ENCODE data around the gene GPR176.
"Not testable (repeated sequence)": the region's sequence is repeated elsewhere in the genome, so short reads cannot be mapped to it uniquely, and the experiment has no call there.

GPR176 gene

DNA sequence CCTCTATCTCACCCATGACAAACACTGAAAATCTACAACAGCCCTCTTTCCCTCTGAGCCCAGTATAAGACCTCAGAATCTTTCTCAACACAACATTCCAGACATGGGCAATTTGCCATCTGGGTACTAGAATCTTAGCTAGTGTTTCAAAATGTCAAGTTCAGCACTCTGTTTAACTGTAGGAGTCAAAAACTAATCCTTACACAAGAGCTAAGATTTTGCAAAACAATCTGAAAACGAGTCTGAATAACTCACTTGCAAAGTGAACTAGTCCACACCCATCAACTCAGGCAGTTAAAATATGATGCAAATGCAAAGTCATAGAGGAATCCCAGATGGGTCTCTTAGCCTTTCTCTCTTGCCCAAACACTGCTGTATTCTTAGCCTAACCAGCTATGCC lies 67.8 kb downstream of the GPR176 start:
- no peak for DNase-seq

DNA sequence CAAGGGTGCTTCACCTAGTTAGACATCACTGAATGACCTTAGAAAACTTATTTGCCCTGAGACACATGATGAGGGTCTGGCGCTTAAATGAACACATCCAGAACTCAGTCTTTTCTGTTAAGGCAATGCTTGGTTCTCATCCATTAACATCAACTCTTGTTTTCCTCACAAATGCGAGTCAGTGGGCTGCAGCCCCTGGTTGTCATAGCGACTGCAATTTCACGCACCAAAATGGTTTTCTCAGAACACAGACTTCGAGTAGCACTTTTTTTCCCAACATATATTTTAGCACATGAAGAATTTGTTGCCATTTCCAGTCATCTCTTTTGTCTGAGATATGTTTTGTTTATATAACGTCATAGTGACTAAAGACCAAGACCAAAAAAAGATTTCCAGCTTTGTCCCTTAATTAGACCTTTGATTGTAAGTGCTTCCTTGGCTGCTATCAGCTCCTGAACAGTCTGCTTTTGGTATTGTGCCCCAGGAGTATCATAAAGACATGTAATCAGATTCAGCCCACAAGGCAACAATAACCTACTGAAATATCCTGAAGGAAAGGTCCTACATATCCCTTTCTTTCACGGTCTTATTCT lies 68.5 kb downstream of the GPR176 start:
- no peak for DNase-seq

DNA sequence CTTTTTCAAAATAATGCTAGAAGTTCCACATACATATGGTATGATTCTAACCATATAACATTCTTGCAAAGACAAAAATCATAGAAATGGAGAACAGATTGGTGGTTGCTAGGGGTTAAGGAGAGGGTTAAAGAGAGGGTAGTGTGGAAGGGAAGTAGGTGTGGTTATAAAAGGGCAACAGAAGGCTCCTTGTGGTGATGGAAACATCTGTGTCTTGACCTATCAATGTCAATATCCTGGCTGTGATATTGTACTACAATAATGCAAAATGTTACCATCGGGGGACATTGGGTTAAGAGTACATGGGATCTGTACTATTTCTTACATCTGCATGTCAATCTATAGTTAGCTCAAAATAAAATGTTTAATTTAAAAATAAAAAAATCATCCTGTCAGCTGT lies 69.6 kb downstream of the GPR176 start:
- DNase-seq: no peak

DNA sequence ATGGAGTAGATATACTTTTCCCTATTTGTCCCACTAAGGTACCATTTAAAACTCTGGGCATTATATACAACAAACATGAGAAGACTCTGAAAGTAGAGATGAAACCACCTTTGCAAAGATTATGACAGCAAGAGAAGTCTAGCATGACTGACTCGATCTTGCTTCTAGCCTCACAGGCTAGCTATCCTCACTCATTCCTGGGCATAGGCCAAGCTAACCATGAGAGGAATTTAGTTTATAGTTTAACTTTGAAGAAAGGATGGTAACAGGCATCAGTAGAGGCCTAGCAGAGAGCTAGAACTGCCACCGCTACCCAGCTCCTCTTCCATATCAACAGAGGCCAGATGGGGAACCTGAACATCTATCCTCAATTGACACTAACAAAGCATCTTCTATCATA lies 74.0 kb downstream of the GPR176 start:
- DNase-seq: no peak

DNA sequence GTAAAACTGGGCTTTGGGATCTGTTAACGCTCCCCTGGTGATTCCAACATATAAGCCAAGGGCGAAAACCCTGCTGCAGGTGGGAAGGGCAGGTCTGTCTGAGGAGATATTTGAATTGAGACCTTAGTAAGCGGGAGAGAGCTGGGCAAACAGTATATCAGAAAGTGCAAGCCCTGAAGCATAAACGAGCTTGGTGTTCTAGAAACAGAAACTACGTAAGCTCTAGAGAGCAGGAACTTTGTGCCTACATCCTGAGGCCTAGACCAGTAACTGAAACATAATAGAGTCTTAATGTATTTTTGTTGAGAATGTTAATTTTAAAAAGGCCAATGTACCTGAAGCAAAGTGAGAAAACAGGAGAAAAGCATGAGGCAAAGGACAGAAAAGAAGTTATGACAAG lies 74.5 kb downstream of the GPR176 start:
- DNase-seq: no peak

DNA sequence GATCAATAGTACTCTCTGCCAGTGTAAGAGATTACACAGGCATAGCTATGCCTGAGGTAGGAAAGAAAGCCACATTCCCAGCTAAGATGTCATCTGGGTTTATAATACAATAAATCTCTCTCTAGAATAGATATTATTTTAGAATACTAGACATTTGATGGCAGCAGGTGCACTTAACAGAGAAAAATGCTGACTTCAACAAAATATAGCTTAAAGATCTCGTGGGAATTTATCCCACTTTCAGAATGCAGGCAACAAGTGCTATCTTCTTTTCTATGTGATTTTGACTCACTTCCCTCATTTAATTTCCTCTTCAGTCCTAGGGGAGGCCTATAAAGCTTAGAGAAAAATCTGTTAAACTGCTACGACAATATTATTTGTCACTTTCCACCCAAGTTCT lies 76.5 kb downstream of the GPR176 start:
- no peak for DNase-seq

DNA sequence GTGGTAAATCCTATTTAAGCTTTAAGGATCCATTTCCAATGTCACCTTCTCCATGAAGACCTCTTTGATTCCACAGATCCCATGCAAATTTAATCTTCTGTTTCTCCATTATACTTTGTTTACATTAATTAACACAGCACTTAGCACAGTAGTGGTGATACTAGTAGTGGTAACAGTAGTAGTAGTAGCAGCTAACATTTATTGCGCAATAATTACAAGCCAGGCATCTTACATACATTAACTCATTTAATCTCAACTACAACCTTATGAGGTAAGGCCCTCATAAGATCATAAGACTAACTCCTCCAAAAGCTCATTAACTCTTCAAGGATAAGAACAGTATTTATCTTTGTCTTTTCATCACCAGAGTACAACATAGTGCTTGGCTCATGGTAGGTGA lies 82.6 kb downstream of the GPR176 start:
- no peak for DNase-seq

DNA sequence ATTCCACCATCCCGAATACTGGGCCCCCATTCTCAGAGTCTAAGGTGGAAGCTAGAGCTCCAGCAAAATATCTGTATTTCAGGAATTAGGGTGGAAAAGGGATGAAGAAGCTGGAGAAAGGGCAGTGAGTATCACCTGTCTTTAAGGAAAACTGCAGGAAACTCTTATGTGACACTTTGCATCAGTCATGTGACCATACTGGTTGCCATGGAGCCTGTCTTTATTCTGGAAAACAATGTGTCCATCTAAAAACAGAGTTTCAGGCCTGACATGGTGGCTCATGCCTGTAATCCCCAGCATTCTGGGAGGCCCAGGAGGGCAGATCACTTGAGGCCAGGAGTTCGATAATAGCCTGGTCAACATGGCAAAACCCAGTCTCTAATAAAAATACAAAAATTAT lies 84.5 kb downstream of the GPR176 start:
- no peak for DNase-seq

DNA sequence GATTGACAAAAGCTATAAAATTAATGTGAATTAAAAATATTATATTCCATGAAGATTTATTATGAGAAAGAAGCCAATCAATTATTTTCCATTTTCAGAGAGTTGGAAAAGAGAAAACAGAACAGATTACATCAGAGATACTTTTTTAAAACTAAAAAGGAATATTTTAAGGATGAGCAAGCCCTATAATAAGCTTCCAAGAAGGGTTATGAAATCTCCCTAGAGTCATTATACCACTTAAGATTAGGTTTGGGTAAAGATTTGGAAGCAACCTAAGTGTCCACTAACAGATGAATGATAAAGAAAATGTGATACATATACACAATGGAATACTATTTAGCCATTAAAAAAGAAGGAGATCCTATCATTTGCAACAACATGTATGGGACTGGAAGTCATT lies 85.8 kb downstream of the GPR176 start:
- DNase-seq: no peak

DNA sequence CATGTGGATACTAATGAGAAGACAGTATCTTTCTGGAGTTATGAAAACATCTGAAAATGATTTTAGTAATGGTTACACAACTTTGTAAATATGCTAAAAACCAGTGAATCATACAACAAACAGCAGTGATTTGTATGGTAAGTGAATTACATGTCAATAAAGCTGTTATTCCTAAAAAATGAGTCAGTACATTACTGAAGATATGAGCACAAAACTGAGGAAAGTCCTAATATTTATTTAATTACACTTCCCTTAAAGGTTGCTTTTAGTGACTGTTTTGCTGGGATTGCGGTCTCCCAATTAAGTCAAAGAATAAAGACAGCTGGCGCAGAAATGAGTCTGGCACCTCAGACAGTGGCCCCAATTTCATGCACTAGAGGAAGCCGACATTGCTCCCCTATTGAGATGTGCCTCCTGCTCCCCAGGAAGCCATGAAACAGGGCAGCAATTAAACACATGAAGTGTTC lies 86.5 kb downstream of the GPR176 start:
- DNase-seq: no peak

DNA sequence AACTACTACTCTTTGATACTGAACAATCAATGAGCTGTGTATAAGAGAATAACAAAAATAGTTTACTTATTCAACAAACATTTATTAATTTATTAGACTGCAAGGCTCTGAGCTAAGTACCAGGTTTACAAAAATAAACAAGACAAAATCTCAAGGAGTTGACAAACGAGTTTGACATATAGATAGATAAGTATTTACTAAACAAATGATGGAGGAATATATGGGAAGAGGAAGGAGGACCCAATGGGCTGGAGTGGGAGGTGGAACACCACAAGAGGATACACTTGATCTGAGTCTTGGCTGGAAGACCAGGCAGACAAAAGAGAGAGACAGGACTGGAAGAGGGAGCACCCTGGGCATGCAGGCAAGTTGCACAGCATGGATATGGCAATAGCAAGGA lies 89.9 kb downstream of the GPR176 start:
- no peak for DNase-seq

DNA sequence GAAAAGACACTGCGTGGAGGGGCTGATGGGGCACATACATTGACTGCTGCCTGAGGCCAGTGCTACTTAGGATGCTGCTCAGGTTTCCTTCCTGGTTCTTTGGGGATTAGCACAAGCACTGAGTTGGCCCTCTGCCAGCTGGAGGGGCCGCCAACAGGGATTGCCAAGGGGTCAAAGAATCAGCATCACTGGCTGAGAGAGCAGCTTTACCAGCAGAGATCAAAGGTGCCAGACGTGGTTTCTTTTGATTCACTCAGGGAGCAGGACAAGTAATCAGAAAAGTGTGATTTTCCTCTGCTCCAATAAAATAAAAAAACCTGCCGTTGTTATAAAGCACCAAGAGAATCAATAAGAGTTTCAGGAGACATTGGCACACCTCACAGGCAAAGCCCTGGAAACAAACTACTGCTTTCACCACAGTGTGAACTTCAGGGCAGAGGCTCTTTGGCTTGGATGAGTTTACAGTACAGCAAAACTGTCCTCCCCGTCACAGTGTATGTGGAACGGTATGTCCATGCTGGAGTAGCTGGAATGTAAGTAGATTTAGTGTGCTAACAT lies 91.6 kb downstream of the GPR176 start:
- DNase-seq: no peak

DNA sequence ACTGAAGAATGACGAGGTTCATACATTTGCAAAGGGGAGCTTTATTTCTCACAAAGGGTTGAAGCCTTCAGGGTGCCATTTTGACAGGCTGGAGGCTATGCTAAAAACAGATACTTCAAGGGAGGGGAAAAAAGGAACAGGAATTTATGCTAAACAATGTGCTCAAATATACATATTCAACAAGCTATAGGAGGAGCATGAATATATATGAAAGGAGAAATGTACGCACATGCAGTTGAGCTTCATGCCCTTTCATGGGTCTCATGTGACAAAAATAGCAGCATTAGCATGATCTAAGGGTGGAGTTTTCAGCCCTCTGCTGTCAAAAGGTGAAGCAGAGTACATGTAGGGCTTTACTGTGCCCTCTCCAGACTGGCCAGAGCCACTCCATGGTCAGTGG lies 93.1 kb downstream of the GPR176 start:
- no peak for DNase-seq

DNA sequence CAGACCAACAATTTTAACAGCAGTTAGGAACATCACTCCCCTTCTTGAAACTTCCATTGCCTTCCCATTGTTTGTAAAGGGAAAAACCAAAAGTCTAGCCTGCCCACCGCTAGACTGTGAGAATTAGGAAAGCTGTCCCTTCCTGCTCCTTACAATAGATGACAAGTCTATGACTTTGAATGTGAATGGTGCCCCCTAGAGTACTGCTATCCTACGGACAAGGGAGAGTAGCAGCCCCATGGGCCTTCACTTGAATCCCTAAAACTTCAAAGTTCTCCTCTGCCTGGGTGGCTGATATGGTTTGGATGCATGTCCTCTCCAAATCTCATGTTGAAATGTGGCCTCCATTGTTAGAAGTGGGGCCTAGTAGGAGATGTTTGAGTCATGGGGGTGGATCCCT lies 96.4 kb downstream of the GPR176 start:
- DNase-seq: no peak

DNA sequence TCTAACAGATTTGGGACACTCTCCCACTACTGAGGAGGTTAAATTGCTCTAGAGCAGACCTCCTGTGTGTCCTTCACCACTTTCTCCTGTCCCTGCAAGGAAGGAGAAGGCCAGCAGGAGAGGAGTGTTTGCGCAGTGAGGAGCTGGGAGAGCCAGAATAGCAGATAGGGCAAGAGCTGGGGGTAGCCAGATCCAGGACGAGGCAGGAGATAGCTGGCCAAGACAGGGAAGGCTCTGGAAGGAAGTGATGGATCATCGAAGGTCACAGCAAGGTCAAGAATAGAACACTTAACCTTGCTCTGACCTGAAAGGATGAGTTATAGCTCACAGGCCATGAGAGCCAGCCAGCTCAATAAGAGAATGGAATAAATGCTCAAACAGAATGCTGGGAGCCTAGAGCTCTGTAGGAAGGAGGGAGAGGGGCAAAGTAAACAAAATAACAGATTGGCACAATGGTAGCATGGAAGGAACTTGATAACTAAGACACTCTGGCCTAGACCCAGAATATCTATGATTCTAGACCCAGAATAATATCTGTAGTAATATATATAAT lies 99.9 kb downstream of the GPR176 start:
- no peak for DNase-seq

DNA sequence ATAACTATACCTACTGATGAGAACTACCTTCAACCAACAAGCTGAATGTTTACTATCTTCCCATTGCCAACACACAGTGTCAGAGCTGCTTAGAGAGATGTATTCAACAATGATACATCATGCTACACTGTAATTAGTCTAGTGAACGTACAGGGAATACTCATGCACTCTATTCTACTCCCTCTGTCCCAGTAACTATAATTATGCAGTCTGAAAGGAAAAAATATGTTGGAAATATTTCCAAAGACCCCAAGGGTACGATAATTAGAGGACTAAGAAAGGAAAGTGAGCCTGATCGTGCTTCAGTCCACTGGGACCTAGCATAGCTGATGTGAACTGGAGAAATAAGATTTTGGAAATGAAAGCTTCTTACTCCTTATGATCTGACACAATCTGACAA lies 100.5 kb downstream of the GPR176 start:
- no peak for DNase-seq

DNA sequence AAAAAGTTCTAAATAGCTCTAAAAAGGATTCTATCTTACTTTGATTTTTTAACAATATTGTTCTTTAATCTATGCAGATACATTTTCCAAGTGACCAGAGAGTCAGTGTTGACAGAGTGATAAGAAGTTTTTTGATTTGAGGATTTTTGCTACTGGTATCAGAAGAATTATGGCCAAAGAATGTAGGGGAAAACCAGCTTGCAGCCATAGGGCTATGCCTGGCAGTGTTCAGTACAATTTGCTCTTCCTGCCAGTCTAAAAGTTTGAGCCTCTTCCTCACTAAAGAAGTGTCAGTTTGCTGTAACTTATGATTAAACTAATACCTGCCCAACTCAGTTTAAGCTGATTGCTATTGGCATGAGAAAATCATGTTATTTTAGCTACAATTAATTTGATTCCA lies 102.2 kb downstream of the GPR176 start:
- DNase-seq: no peak

DNA sequence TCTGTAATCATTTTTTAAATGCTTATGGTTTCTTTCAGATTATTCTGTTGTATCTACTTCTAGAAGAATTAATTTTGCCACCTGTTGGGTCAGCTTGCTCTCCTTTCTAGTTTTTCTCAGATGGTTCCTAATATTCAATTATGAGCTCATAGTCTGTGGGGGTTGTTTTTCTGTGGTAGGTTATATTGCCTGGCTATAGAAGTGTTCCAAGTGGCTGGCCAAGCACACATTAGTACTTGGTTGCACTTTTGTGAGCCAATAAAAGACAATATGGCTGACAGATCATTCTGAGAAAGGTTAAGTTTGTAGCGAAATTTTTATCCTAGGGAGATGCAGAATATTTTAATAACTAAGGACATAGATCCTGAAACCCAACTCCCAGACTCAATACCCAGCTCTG lies 105.6 kb downstream of the GPR176 start:
- no peak for DNase-seq

DNA sequence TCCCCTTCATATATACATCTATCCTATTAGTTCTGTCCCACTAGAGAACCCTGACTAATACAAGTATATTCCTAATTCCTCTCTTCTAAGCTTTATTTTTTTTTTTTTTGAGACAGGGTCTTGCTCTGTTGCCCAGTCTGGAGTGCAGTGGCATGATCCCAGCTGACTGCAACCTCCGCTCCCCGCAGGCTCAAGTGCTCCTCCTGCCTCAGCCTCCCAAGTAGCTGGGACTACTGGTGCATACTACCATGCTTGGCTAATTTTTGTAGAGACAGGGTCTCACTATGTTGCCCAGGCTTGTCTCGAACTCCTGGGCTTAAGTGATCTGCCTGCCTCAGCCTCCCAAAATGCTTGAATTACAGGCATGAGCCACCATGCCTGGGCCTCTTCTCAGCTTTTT lies 107.4 kb downstream of the GPR176 start:
- DNase-seq: not testable (repeated sequence)

DNA sequence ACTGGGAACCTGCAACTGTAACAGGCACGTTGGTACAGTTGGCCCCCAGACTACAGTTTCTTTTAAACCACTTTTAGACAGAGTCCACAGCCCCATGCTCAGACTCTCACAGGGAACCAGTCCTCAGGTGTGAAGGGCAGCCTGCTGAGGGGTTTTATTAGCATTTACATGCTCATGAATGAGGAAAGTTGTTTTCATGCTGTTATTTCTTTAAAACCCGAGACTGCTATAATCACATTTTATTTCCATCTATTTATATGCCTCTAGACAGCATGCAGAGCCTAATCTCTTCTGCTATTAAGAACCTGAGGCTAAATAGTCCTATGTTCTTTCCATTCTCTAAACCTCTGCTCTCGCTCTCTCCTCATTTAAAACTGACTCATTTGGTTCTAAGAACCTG lies 111.2 kb downstream of the GPR176 start:
- DNase-seq: no peak

DNA sequence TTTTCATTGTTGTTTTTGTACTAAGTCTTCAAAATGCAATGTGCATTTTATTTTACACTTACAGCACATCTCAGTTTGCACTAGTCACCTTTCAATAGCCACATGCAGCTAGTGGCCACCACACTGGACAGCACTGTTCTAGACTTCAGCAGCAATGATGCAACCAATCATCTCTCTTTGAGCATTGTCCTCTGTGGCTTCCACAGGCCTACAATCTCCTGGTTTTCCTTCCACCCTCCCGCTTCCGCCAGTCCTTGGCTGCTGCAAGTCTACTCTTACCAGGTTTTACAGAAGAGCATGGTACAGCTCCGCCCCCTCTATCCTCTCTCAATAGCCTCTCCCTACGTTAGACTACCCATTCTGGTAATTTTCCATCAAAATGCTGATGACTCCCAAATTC lies 112.3 kb downstream of the GPR176 start:
- no peak for DNase-seq

DNA sequence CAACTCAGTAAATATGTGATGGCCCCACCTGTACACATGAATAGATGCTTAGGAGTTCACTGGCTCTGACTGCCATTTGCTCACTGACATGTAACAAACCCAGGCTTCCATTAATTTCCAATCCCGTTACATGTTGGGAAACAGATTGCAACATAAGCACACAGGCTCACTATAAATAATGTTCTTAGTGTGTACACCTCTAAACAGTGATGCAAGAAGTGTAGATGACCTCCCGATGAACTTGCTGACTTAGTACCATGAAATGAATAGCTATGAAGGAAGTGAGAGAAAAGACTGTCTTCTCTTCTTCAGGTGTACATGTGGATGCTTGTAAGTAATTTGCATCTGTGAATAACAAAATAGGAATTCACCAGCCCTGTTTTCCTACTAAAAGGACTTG lies 116.0 kb downstream of the GPR176 start:
- no peak for DNase-seq

DNA sequence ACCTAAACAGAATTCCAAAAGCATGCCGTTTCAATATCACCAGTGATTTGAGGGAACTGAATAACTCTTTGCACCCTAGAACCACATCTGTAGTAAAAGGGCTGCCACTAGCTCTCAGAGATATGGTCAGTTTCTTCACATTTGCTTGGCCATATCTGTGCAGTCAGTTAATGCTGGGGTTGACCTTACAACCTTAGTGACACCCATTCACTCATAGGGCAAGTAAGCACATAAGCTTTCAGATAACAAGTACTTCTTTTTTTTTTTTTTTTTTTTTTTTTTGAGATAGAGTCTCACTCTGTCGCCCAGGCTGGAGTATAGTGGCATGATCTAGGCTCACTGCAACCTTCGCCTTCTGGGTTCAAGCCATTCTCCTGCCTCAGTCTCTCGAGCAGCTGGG lies 117.0 kb downstream of the GPR176 start:
- no peak for DNase-seq

DNA sequence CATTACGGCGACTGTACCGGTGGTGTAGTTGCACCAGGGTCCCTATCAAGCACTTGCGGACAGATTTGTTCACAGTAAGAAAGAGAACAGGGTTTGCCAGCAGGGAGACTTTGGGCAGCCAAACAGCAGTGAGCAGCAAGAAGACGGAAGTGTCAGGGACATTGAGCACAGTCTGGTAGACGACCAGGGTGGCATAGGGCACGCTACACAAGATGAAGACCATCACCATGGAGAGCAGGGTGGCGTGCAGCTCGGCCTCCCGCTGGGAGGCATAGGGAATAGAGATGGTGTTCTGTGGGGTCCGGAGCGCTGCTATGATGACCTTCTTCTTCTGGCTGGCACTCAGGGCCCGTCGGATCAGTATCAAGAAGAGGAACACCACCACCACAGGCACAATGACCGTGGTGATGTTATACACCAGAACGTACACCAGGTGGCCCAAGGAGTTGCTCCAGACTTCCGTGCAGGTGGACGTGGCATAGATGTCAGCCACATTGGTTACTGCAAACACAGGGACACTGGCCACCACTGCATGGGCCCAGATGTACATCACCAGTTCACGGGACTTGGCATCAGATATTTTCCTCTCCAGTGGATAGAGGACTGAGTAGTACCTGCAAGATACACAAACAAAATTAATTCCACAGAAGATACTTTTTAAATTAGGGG lies 118.3 kb downstream of the GPR176 start:
- no peak for DNase-seq

Data from CD4-positive, alpha-beta T cell treated with Interleukin-17A for 1 hour (primary cell).